Ishikawa (cell line): ENCODE measurements around the gene NKAPL.

Source experiments
- CEBPB ChIP-seq: IDR thresholded peaks from 2 replicates; pipeline ENCODE4 v1.6.1; 2012
- CREB1 ChIP-seq: IDR thresholded peaks from 2 replicates; pipeline ENCODE4 v1.6.1; 2012; ENCODE audit warnings: low read depth
- EGR1 ChIP-seq: IDR thresholded peaks from 2 replicates; pipeline ENCODE4 v1.6.1; 2012
- EP300 ChIP-seq: IDR thresholded peaks from 2 replicates; pipeline ENCODE4 v1.6.1; 2012; ENCODE audit warnings: borderline replicate concordance
- FOXM1 ChIP-seq: IDR thresholded peaks from 2 replicates; pipeline ENCODE4 v1.6.1; 2012; ENCODE audit warnings: low read depth, borderline replicate concordance
- MAX ChIP-seq: IDR thresholded peaks from 2 replicates; pipeline ENCODE4 v1.6.1; 2012
- NFIC ChIP-seq: IDR thresholded peaks from 2 replicates; pipeline ENCODE4 v1.6.1; 2012
- RAD21 ChIP-seq: IDR thresholded peaks from 2 replicates; pipeline ENCODE4 v1.6.1; 2012; ENCODE audit warnings: low read depth
- TAF1 ChIP-seq: IDR thresholded peaks from 2 replicates; pipeline ENCODE4 v1.6.1; 2012; ENCODE audit warnings: low read depth, mild to moderate bottlenecking
- TCF12 ChIP-seq: IDR thresholded peaks from 2 replicates; pipeline ENCODE4 v1.6.1; 2012; ENCODE audit warnings: low read depth
- TEAD4 ChIP-seq: IDR thresholded peaks from 2 replicates; pipeline ENCODE4 v1.6.1; 2012
- YY1 ChIP-seq: IDR thresholded peaks from 2 replicates; pipeline ENCODE4 v1.6.1; 2012; ENCODE audit warnings: low read depth
- ZBTB7A ChIP-seq: IDR thresholded peaks from 2 replicates; pipeline ENCODE4 v1.6.1; 2012; ENCODE audit warnings: low read depth
- TF ChIP-seq, protein P1 (sequence below): IDR thresholded peaks from 2 replicates; pipeline ENCODE4 v1.6.1; 2012
- TF ChIP-seq, protein P2 (sequence below): IDR thresholded peaks from 2 replicates; pipeline ENCODE4 v1.6.1; 2012; ENCODE audit warnings: low read depth, mild to moderate bottlenecking

The NKAPL gene

DNA sequence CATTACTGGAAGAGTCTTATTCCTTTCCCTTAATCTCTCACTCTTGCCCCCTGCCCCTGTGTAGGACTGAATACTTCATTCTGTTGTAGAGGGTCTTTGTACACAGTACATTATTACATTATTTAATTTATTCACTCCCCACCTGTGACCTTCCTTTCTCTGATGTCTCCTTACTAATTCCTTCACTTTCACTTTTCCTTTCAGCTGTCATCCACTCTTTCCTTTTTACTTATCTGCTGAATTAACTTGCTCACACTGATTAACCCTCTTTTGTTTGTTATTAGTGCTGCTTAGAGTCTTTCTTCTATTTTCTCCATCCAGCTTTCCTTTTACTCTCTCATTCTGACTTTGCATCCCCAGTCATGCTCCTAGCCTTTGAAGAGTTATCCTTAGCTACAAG lies 15.8 kb downstream of the NKAPL start:
- TF ChIP-seq CEBPB (no peak), MAX (no peak), YY1 (no peak), ZBTB7A (no peak), TEAD4 (no peak), EGR1 (no peak), TCF12 (no peak), EP300 (no peak)
- TF ChIP-seq, protein P1, sequence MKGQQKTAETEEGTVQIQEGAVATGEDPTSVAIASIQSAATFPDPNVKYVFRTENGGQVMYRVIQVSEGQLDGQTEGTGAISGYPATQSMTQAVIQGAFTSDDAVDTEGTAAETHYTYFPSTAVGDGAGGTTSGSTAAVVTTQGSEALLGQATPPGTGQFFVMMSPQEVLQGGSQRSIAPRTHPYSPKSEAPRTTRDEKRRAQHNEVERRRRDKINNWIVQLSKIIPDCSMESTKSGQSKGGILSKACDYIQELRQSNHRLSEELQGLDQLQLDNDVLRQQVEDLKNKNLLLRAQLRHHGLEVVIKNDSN = no peak

- TF ChIP-seq EP300 (no peak), NFIC (no peak), YY1 (no peak), CREB1 (no peak), RAD21 (no peak), CEBPB (no peak), TAF1 (no peak), ZBTB7A (no peak), TCF12 (no peak), MAX (no peak), FOXM1 (no peak), EGR1 (no peak)
- TF ChIP-seq, protein P1 = no peak
- TF ChIP-seq, protein P2, sequence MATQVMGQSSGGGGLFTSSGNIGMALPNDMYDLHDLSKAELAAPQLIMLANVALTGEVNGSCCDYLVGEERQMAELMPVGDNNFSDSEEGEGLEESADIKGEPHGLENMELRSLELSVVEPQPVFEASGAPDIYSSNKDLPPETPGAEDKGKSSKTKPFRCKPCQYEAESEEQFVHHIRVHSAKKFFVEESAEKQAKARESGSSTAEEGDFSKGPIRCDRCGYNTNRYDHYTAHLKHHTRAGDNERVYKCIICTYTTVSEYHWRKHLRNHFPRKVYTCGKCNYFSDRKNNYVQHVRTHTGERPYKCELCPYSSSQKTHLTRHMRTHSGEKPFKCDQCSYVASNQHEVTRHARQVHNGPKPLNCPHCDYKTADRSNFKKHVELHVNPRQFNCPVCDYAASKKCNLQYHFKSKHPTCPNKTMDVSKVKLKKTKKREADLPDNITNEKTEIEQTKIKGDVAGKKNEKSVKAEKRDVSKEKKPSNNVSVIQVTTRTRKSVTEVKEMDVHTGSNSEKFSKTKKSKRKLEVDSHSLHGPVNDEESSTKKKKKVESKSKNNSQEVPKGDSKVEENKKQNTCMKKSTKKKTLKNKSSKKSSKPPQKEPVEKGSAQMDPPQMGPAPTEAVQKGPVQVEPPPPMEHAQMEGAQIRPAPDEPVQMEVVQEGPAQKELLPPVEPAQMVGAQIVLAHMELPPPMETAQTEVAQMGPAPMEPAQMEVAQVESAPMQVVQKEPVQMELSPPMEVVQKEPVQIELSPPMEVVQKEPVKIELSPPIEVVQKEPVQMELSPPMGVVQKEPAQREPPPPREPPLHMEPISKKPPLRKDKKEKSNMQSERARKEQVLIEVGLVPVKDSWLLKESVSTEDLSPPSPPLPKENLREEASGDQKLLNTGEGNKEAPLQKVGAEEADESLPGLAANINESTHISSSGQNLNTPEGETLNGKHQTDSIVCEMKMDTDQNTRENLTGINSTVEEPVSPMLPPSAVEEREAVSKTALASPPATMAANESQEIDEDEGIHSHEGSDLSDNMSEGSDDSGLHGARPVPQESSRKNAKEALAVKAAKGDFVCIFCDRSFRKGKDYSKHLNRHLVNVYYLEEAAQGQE = no peak
These were observed 18.6 kb downstream of the NKAPL start for GRCh38 chr6:28277746-28278145.

DNA sequence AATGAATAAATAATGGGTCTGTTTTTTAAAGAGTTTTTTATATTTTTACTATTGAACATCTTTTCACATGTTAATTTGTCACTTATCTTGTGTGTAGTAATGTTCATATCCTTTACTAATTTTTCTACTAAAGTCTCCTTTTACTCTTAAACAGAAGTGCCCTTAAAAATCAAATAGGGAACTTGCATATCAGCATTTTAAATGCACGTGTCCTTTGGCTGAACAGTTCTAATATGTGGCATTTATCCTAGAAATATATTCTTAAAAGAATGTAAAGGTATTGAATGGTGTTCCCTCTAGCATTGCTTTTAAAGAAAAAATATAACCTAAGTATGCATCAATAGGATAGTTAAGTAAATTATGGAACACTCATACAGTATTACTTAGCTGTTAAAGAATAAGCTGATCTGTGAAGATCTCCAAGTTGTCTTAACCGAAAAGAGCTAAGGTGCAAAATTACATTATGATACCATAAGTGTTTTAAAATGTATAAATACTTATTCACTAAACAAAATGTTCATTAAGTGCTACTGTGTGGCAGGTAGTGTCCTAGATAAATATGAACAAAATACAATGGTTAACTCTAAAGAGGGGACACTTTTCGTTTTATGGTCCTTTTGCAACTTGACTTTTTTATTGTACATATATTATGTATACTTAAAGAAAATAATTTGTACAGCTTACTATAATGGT lies 21.6 kb downstream of the NKAPL start:
- TF ChIP-seq NFIC (no peak), TAF1 (no peak), RAD21 (no peak)

- 0 out of 2 replicates have a peak, but pooled peaks have one; percentile 3 for TF ChIP-seq TEAD4
- peak; percentile 43; the same call in 1 of the 2 replicates for TF ChIP-seq TCF12
- TF ChIP-seq TAF1 = peak; percentile 84
- TF ChIP-seq FOXM1 = no peak
- peak; percentile 24; the same call in 1 of the 2 replicates for TF ChIP-seq MAX
- no peak for TF ChIP-seq NFIC
These were observed 22.4 kb downstream of the NKAPL start, which contains the start of gene PGBD1 for GRCh38 chr6:28281288-28282064. Gene PGBD1, plus strand, starts transcription at chr6:28281572. Its CDS starts 2,242 bp downstream, at chr6:28283814.

- TF ChIP-seq EGR1 = no peak
- TF ChIP-seq YY1 = 0 out of 2 replicates have a peak, but pooled peaks have one; percentile 43
- no peak for TF ChIP-seq TCF12
- TF ChIP-seq, protein P1 = no peak
- TF ChIP-seq TEAD4 = no peak
- no peak for TF ChIP-seq FOXM1
- no peak for TF ChIP-seq MAX
- TF ChIP-seq NFIC = 0 out of 2 replicates have a peak, but pooled peaks have one; percentile 29
- TF ChIP-seq, protein P2 = no peak
These were observed 23.8 kb downstream of the NKAPL start for GRCh38 chr6:28282926-28283325.
